Mucosa of descending colon (tissue), 3 donors: ENCODE results near the gene RAB11FIP4. TPM values are rescaled to one million over a fixed set of nuclear protein-coding genes. Genes with fewer than 3 reads are reported as not detected.

Experiments
- ATAC-seq: fragments of 200-7000 bp; cut with Tn5 transposase; one replicate; pipeline ENCODE4 v1.9.1; 2020; ENCODE audit warnings: mild to moderate bottlenecking, moderate library complexity
- DNase-seq, 3 donors: peaks; one replicate each; pipeline ENCODE4 v3.0.0-alpha.2; 2020
- H3K36me3 ChIP-seq: fragments of 200-600 bp; one replicate; pipeline ENCODE4 v1.8.0; 2021; ENCODE audit warnings: low read depth, mild to moderate bottlenecking
- H3K4me1 ChIP-seq: fragments of 200-600 bp; one replicate; pipeline ENCODE4 v1.8.0; 2021; ENCODE audit warnings: low read depth, mild to moderate bottlenecking
- H3K4me3 ChIP-seq: fragments of 200-600 bp; one replicate; pipeline ENCODE4 v1.8.0; 2021; ENCODE audit warnings: mild to moderate bottlenecking
- H3K9me3 ChIP-seq: fragments of 200-600 bp; one replicate; pipeline ENCODE4 v1.8.0; 2021; ENCODE audit warnings: mild to moderate bottlenecking
- intact Hi-C, 2 donors: fragments of 100-400 bp; cut with DNase I in 1 of 2; cut with micrococcal nuclease in 1 of 2; formaldehyde crosslinking; loops; one replicate each; pipeline versions ENCODE4 v1.11.0 to v1.11.1; 2022; cut with DNase I, micrococcal nuclease
- total RNA-seq, 3 donors: library from RNA; stranded (reverse); fragmentation: NEBNext Ultra II Directional in 2 of 3; extraction: Animal tissue kit (Norgen Biotek cat#: 25700) in 2 of 3; gene quantifications; one replicate each; pipeline versions ENCODE4 v1.2.1 to v1.2.4, GENCODE V29; 2021 to 2023
- TF ChIP-seq, protein P1 (sequence below): fragments of 200-600 bp; IDR thresholded peaks from one replicate; pipeline ENCODE4 v1.8.0; 2022; ENCODE audit warnings: antibody characterized with exemption, mild to moderate bottlenecking
- donor health status: DM: no; HTN: no; CAD: no; lungs with moderate emphysema.
- donor health status: DM: no; HTN: no; CAD: no.
- donor health status: DM: no; HTN: yes; CAD: no.

RAB11FIP4 gene
- total RNA-seq, 3 donors from 2014 or later = 24.5 to 49.9 (median 40.7) TPM

DNA sequence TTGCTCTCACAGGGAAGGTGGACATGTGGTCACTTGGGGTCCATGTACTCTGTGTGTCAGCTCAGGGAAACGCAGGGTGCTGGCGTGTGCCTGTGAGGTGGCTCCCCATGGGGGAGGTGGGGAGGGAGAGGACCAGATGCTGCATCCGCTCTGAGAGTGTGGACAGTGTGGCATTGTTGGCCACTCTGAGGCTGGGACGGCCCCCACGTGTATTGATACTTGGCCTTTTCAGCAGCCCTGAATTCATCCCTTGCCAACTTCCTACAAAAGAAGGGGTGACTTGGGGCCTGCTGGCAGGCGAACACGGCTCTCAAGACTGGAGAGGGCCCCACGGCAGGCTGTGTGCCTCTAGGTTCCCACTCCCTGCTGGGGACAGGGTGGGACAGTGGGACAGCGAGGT lies 120.1 kb downstream of the RAB11FIP4 start:
- DNase-seq = no peak
- Histone ChIP-seq H3K4me3 (no peak overlapping the region), H3K9me3 (no peaks in the 10 kb centered on the region), H3K36me3 (no peaks in the 10 kb centered on the region), H3K4me1 (peaks cover 11% of the 10 kb centered on the region)
- TF ChIP-seq, protein P1, sequence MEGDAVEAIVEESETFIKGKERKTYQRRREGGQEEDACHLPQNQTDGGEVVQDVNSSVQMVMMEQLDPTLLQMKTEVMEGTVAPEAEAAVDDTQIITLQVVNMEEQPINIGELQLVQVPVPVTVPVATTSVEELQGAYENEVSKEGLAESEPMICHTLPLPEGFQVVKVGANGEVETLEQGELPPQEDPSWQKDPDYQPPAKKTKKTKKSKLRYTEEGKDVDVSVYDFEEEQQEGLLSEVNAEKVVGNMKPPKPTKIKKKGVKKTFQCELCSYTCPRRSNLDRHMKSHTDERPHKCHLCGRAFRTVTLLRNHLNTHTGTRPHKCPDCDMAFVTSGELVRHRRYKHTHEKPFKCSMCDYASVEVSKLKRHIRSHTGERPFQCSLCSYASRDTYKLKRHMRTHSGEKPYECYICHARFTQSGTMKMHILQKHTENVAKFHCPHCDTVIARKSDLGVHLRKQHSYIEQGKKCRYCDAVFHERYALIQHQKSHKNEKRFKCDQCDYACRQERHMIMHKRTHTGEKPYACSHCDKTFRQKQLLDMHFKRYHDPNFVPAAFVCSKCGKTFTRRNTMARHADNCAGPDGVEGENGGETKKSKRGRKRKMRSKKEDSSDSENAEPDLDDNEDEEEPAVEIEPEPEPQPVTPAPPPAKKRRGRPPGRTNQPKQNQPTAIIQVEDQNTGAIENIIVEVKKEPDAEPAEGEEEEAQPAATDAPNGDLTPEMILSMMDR = no peak
- intact Hi-C loops = no loop called here
- ATAC-seq = no peak

DNA sequence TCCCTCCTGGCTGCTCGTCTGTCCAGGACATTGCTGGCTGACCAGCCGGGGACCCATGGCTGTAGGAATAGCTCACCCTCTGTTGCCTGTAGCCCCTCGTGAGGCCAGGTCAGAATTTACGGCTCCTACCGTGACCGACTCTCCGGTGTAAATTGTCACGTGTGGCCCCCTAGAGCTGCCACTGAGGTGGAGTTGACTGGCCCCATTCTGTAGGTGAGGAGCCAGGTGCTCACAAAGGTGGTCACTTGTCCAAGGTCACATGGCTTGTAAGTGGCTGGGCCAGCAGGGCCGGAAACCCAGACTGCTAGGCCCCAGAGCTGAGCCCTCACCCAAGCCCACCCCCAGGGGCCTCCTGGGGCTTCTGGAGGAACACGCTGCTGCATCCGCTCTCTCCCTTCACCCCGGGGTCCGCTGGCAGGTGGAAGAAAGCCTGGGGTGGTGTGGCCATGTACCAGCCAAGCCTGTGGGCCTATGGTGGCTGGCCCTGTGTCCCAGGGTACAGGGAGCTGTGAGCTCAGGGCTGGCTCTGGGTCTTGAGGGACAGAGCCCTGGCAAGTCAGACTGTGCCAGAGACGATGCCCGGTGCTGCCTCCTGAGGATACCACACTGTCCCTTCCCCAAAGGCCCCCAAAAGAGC lies 120.7 kb downstream of the RAB11FIP4 start:
- peaks cover 11% of the 10 kb centered on the region for H3K4me1 ChIP-seq
- ATAC-seq (no peak), DNase-seq (no peak)
- TF ChIP-seq, protein P1 = no peak
- intact Hi-C loops = no loop called here
- no peaks in the 10 kb centered on the region for H3K36me3 ChIP-seq
- no peak overlapping the region for H3K4me3 ChIP-seq
- H3K9me3 ChIP-seq = no peaks in the 10 kb centered on the region

DNA sequence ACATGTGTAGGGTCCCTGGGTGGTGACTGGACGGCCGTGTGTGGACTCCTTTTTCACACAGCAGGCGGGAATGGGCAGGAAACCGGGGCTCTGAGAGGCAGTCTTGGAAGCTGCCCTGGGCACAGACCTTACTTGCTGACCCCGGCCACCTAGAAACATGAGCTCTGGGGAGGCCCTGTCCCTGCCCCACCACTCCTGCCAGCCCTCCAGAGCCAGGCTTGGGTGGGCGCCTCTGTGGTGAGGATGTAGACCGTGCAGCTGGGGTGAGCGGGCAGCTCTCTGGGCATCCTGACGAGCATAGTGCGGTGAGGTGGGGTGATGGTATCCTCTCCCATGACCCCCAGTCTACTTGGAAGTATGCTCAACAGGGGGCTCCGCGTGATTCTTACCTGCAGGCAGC lies 121.3 kb downstream of the RAB11FIP4 start:
- DNase-seq = no peak
- TF ChIP-seq, protein P1 = no peak
- peaks cover 11% of the 10 kb centered on the region for H3K4me1 ChIP-seq
- intact Hi-C loops = no loop called here
- no peak for ATAC-seq
- H3K9me3 ChIP-seq = no peaks in the 10 kb centered on the region
- no peak overlapping the region for H3K4me3 ChIP-seq
- H3K36me3 ChIP-seq = no peaks in the 10 kb centered on the region

DNA sequence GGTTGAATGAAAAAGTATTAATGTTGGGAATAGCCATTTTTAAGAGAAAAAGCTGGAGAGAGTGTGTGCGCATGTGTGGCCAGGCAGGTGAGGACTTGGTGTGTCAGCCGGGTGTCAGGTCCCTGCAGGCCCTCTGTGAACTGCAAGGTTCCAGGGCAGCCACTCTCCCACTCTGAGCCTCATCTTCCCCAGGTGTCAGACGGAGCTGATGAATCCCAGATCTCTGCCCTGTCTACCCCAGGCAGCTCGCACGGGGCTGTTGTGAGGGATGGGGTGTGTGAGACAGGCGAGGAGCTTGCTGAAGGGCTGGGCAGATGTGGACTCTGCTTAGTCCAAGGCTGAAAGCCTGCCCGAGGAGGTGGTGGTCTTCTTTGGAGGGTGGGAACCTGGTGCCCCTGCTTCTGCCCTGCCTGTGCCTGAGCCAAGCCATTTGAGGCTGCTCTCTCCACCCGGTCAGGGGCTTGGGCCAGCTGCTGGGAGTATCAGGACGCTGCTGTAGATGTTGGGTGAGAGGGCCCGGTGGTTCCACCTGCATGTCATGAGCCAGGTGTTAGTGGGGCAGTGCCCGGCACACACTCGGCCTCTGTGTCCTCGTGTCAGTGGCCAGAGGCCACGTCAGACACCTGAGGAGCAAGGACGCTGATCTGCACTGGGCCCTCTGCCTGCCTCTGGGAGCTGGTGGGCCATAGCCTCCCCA lies 122.4 kb downstream of the RAB11FIP4 start:
- Histone ChIP-seq H3K4me1 (peaks cover 11% of the 10 kb centered on the region), H3K9me3 (no peaks in the 10 kb centered on the region), H3K36me3 (no peaks in the 10 kb centered on the region), H3K4me3 (no peak overlapping the region)
- intact Hi-C loops = no loop called here
- ATAC-seq (no peak), DNase-seq (peak in 1 of 3 donors; percentile 19)
- TF ChIP-seq, protein P1 = no peak

DNA sequence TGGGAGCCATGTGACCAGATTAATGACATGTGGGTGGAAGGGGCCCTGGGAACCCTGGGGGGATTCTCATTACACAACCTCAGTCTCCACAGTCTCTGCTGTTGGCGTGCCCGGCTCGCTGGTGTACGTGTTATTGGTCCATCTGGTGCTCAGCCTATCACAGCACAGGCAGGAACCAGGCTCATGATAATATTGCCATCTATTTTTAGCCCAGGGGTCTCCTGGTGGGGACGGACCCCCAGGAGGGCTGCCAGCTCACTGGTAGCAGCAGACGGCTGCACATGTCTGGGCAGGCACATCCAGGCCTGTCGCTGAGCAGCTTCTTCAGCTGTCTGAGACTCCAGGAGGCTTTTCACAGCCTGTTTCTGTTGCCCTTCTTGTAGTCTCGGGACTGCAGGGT lies 123.8 kb downstream of the RAB11FIP4 start:
- Histone ChIP-seq H3K4me1 (peaks cover 6% of the 10 kb centered on the region), H3K36me3 (no peaks in the 10 kb centered on the region), H3K9me3 (no peaks in the 10 kb centered on the region), H3K4me3 (no peak overlapping the region)
- intact Hi-C loops = no loop called here
- TF ChIP-seq, protein P1 = no peak
- ATAC-seq (no peak), DNase-seq (no peak)
